CD14-positive monocyte (primary cell): ENCODE measurements around the gene EML4. TPM values are rescaled to one million over a fixed set of nuclear protein-coding genes. Genes with fewer than 3 reads are reported as not detected.
A peak's percentile ranks its signal among the peaks of the same experiment; 100 is the strongest.

Experiments
- DNase-seq, 3 donors: peaks; one replicate each; pipeline ENCODE4 v3.0.0-alpha.2; 2011 to 2022
- H2AFZ ChIP-seq: 2 replicates; pipeline ENCODE4 v1.6.0; 2012; ENCODE audit warnings: mild to moderate bottlenecking, low read depth, low read length, inconsistent platforms; ENCODE audit not compliant: insufficient read depth, poor library complexity, severe bottlenecking
- H3K27ac ChIP-seq, 2 donors: 1 replicate in 1 of 2; 2 replicates in 1 of 2; pipeline ENCODE4 v1.5.1; 2012 to 2013; ENCODE audit warnings: low read length in 2 of 2, control low read depth in 1 of 2, inconsistent platforms in 1 of 2, low read depth in 1 of 2, mild to moderate bottlenecking in 1 of 2
- H3K27me3 ChIP-seq, 2 donors: one replicate each; pipeline versions ENCODE4 v1.6.0 to v1.6.1; 2011 to 2013; ENCODE audit warnings: low read length in 2 of 2; ENCODE audit not compliant: control insufficient read depth in 2 of 2, insufficient read depth in 2 of 2
- H3K36me3 ChIP-seq, 2 donors: replicated peaks in 1 of 2; 1 replicate in 1 of 2; 2 replicates in 1 of 2; pipeline versions ENCODE4 v1.5.1 to v1.6.1; 2012 to 2013; ENCODE audit warnings: low read length in 2 of 2, control low read depth in 1 of 2, inconsistent platforms in 1 of 2, mild to moderate bottlenecking in 1 of 2; ENCODE audit not compliant: insufficient read depth in 2 of 2, control insufficient read depth in 1 of 2
- H3K4me1 ChIP-seq, 2 donors: 1 replicate in 1 of 2; 2 replicates in 1 of 2; pipeline versions ENCODE4 v1.5.1 to v1.6.1; 2012 to 2013; ENCODE audit warnings: low read length in 2 of 2, control low read depth in 1 of 2, inconsistent platforms in 1 of 2, mild to moderate bottlenecking in 1 of 2, moderate library complexity in 1 of 2; ENCODE audit not compliant: insufficient read depth in 2 of 2, control insufficient read depth in 1 of 2
- H3K4me2 ChIP-seq: replicated peaks from 2 replicates; pipeline ENCODE3; 2012; ENCODE audit warnings: low read length, moderate library complexity, mild to moderate bottlenecking; ENCODE audit not compliant: poor library complexity, severe bottlenecking; ENCODE audit errors: extremely low read depth
- H3K4me3 ChIP-seq, 3 experiments: fragments of 200-600 bp in 1 of 3; sonication (generic) in 1 of 3; replicated peaks in 1 of 3; 1 replicate in 2 of 3; 2 replicates in 1 of 3; pipeline ENCODE4 v1.5.1; 2011 to 2013; ENCODE audit warnings: low read length in 3 of 3, mild to moderate bottlenecking in 3 of 3, control low read depth in 2 of 3, low read depth in 2 of 3, inconsistent platforms in 1 of 3, moderate library complexity in 1 of 3
- H3K79me2 ChIP-seq: 2 replicates; pipeline ENCODE4 v1.6.0; 2012; ENCODE audit warnings: mild to moderate bottlenecking, control low read depth, inconsistent platforms, low read length, moderate library complexity; ENCODE audit not compliant: insufficient read depth
- H3K9ac ChIP-seq: 2 replicates; pipeline ENCODE4 v1.6.0; 2017; ENCODE audit warnings: low read length, mild to moderate bottlenecking; ENCODE audit not compliant: insufficient read depth, poor library complexity, severe bottlenecking
- H3K9me3 ChIP-seq, 2 donors: replicated peaks in 1 of 2; 1 replicate in 1 of 2; 2 replicates in 1 of 2; pipeline versions ENCODE4 v1.5.1 to v1.6.1; 2012 to 2013; ENCODE audit warnings: low read length in 2 of 2, control low read depth in 1 of 2; ENCODE audit not compliant: control insufficient read depth in 1 of 2, insufficient read depth in 1 of 2
- H4K20me1 ChIP-seq: 2 replicates; pipeline ENCODE4 v1.6.0; 2012; ENCODE audit warnings: mild to moderate bottlenecking, low read length, control low read depth, moderate library complexity; ENCODE audit not compliant: insufficient read depth
- H3K27ac Mint-ChIP-seq, 7 donors: one replicate each; pipeline ENCODE4 v1.8.0; 2020; ENCODE audit warnings: mild to moderate bottlenecking in 7 of 7, mixed read lengths in 7 of 7, moderate library complexity in 6 of 7, inconsistent platforms in 2 of 7
- H3K27me3 Mint-ChIP-seq, 3 donors: one replicate each; pipeline ENCODE4 v1.8.0; 2021 to 2022; ENCODE audit warnings: low read depth in 3 of 3, mild to moderate bottlenecking in 3 of 3, mixed read lengths in 3 of 3, moderate library complexity in 3 of 3, inconsistent platforms in 1 of 3
- H3K36me3 Mint-ChIP-seq, 2 donors: one replicate each; pipeline ENCODE4 v1.8.0; 2020; ENCODE audit warnings: mixed read lengths in 2 of 2, inconsistent platforms in 1 of 2, mild to moderate bottlenecking in 1 of 2
- H3K4me1 Mint-ChIP-seq: one replicate; pipeline ENCODE4 v1.8.0; 2020; ENCODE audit warnings: mild to moderate bottlenecking, mixed read lengths
- H3K4me3 Mint-ChIP-seq, 2 donors: one replicate each; pipeline ENCODE4 v1.8.0; 2020; ENCODE audit warnings: mild to moderate bottlenecking in 2 of 2, mixed read lengths in 2 of 2, moderate library complexity in 1 of 2
- H3K9me3 Mint-ChIP-seq, 7 donors: one replicate each; pipeline ENCODE4 v1.8.0; 2020 to 2022; ENCODE audit warnings: mixed read lengths in 7 of 7, mild to moderate bottlenecking in 6 of 7, moderate library complexity in 6 of 7, inconsistent platforms in 2 of 7
- CTCF ChIP-seq: fragments of 200-600 bp; IDR thresholded peaks from one replicate; pipeline ENCODE4 v1.8.0; 2022; ENCODE audit warnings: antibody characterized with exemption, mild to moderate bottlenecking
- WGBS: methylation state at CpG from one replicate; pipeline ENCODE4 v1.1.5; 2013; ENCODE audit warnings: missing lambda C conversion rate; ENCODE audit not compliant: insufficient coverage; 5-methylcytosine and 5-hydroxymethylcytosine counted together
- intact Hi-C, 2 donors: fragments of 100-400 bp; cut with micrococcal nuclease; formaldehyde crosslinking; loops; one replicate each; pipeline versions ENCODE4 v1.15.0 to v1.15.1; 2023
- polyA plus RNA-seq, 3 donors: library from polyadenylated mRNA; depleted of rRNA in 1 of 3; unstranded in 2 of 3; stranded (reverse) in 1 of 3; fragments of 300-500 nt in 2 of 3; fragments of >200 nt in 1 of 3; fragmentation: Illumina TruSeq in 2 of 3; gene quantifications; 1 replicate in 2 of 3; 2 replicates in 1 of 3; pipeline ENCODE4 v1.2.3, GENCODE V29; 2012 to 2021

Gene EML4
- polyA plus RNA-seq, 3 donors = 11.5 to 24.3 (median 15.0) TPM

- H3K36me3 Mint-ChIP-seq = peaks cover 21 to 31% of the 10 kb centered on the region in 2 donors
- no peaks in the 10 kb centered on the region for H3K79me2 ChIP-seq
These were observed 143.0 kb downstream of the EML4 start for GRCh38 chr2:42312106-42312505.

GRCh38 chr2:42314892-42315468 lies 145.8 kb downstream of the EML4 start:
- Mint-ChIP-seq H3K36me3 (peaks cover 30 to 38% of the 10 kb centered on the region in 2 donors), H3K27ac (peak overlapping the region; percentile 3 to 80 (median 43)), H3K9me3 (no peaks in the 10 kb centered on the region), H3K4me3 (peak overlapping the region in 1 of 2 donors; percentile 9), H3K27me3 (peaks cover 0 to 1% (median 0%) of the 10 kb centered on the region in 3 donors), H3K4me1 (peaks cover 25% of the 10 kb centered on the region)
- no peak overlapping the region for H3K9ac ChIP-seq
- H3K4me1 ChIP-seq = peaks cover 15 to 19% of the 10 kb centered on the region in 2 donors
- H3K79me2 ChIP-seq = no peaks in the 10 kb centered on the region
- peaks cover 30 to 38% of the 10 kb centered on the region in 2 donors for H3K36me3 ChIP-seq
- DNase-seq = peak; percentile 18 to 62 (median 49)
- H2AFZ ChIP-seq = no peak overlapping the region
- H3K9me3 ChIP-seq = no peaks in the 10 kb centered on the region
- no CpG with 5 or more reads among the region's 3 CpGs for WGBS
- H4K20me1 ChIP-seq = no peaks in the 10 kb centered on the region
- no peak for TF ChIP-seq CTCF
- H3K4me3 ChIP-seq = no peak overlapping the region
- H3K4me2 ChIP-seq = no peak overlapping the region
- peak overlapping the region in 1 of 2 donors; percentile 6 for H3K27ac ChIP-seq
- intact Hi-C loops = no loop called here
- H3K27me3 ChIP-seq = no peaks in the 10 kb centered on the region

More at GRCh38 chr2:42312106-42312505, 143.0 kb downstream of the EML4 start:
- H3K4me1 ChIP-seq = peaks cover 15 to 19% of the 10 kb centered on the region in 2 donors
- no peak overlapping the region for H3K4me3 ChIP-seq
- intact Hi-C loops = no loop called here
- peaks cover 0 to 1% (median 0%) of the 10 kb centered on the region in 3 donors for H3K27me3 Mint-ChIP-seq
- no peaks in the 10 kb centered on the region for H4K20me1 ChIP-seq
- H3K9ac ChIP-seq = no peak overlapping the region
- no peak for DNase-seq
- no peak overlapping the region for H3K4me2 ChIP-seq
- peaks cover 21% of the 10 kb centered on the region for H3K4me1 Mint-ChIP-seq
- 82% methylated on average over 3 of the region's 4 CpGs for WGBS
- no peaks in the 10 kb centered on the region for H3K27me3 ChIP-seq
- no peaks in the 10 kb centered on the region for H3K9me3 ChIP-seq
- H3K27ac ChIP-seq = no peak overlapping the region
- peaks cover 11 to 22% of the 10 kb centered on the region in 2 donors for H3K36me3 ChIP-seq
- no peak overlapping the region for H3K27ac Mint-ChIP-seq
- H3K4me3 Mint-ChIP-seq = no peak overlapping the region
- H3K9me3 Mint-ChIP-seq = no peaks in the 10 kb centered on the region
- TF ChIP-seq CTCF = no peak
- no peak overlapping the region for H2AFZ ChIP-seq
